Natural killer cell (primary cell): ENCODE data around the gene IFRD2. TPM values are rescaled to one million over a fixed set of nuclear protein-coding genes. Genes with fewer than 3 reads are reported as not detected.
"Not testable (repeated sequence)": the region's sequence is repeated elsewhere in the genome, so short reads cannot be mapped to it uniquely, and the experiment has no call there.

Experiments used
- ATAC-seq, 3 donors: fragments of 150-1000 bp in 2 of 3; fragments of 200-7000 bp in 1 of 3; cut with Tn5 transposase; 1 replicate in 1 of 3; 2 replicates in 2 of 3; pipeline ENCODE4 v1.10.0; 2021; ENCODE audit warnings: mild to moderate bottlenecking in 2 of 3, moderate library complexity in 2 of 3
- DNase-seq, 2 donors: peaks; one replicate each; pipeline versions ENCODE4 v3.0.0 to v3.0.0-alpha.2; 2013 to 2021; ENCODE audit warnings: mixed read lengths in 1 of 2
- H3K27ac ChIP-seq: one replicate; pipeline ENCODE4 v1.5.1; 2013; ENCODE audit warnings: mild to moderate bottlenecking, low read length
- H3K27me3 ChIP-seq: one replicate; pipeline ENCODE4 v1.6.1; 2013; ENCODE audit warnings: low read length; ENCODE audit not compliant: control insufficient read depth, insufficient read depth
- H3K36me3 ChIP-seq: one replicate; pipeline ENCODE4 v1.6.1; 2013; ENCODE audit warnings: low read length; ENCODE audit not compliant: control insufficient read depth, insufficient read depth
- H3K4me1 ChIP-seq: one replicate; pipeline ENCODE4 v1.6.1; 2013; ENCODE audit warnings: low read length; ENCODE audit not compliant: control insufficient read depth, insufficient read depth
- H3K4me3 ChIP-seq: one replicate; pipeline ENCODE4 v1.5.1; 2013; ENCODE audit warnings: low read length
- H3K9me3 ChIP-seq: one replicate; pipeline ENCODE4 v1.6.1; 2013; ENCODE audit warnings: low read length; ENCODE audit not compliant: control insufficient read depth, insufficient read depth
- H3K27ac Mint-ChIP-seq, 2 donors: one replicate each; pipeline ENCODE4 v1.8.0; 2022; ENCODE audit warnings: mild to moderate bottlenecking in 2 of 2, mixed read lengths in 2 of 2, moderate library complexity in 1 of 2
- H3K27me3 Mint-ChIP-seq, 2 donors: one replicate each; pipeline ENCODE4 v1.8.0; 2022; ENCODE audit warnings: low read depth in 2 of 2, mixed read lengths in 2 of 2
- H3K36me3 Mint-ChIP-seq: one replicate; pipeline ENCODE4 v1.8.0; 2022; ENCODE audit warnings: mixed read lengths
- H3K4me1 Mint-ChIP-seq, 2 donors: one replicate each; pipeline ENCODE4 v1.8.0; 2022; ENCODE audit warnings: mixed read lengths in 2 of 2
- H3K4me3 Mint-ChIP-seq: one replicate; pipeline ENCODE4 v1.8.0; 2022; ENCODE audit warnings: mild to moderate bottlenecking, moderate library complexity, mixed read lengths
- H3K9me3 Mint-ChIP-seq, 2 donors: one replicate each; pipeline ENCODE4 v1.8.0; 2022; ENCODE audit warnings: mixed read lengths in 2 of 2
- CTCF ChIP-seq: fragments of 200-600 bp; IDR thresholded peaks from one replicate; pipeline ENCODE4 v1.8.0; 2022; ENCODE audit warnings: antibody characterized with exemption
- WGBS: methylation state at CpG from one replicate; pipeline ENCODE4 v1.1.7; 2013; ENCODE audit warnings: missing lambda C conversion rate; ENCODE audit not compliant: insufficient coverage; 5-methylcytosine and 5-hydroxymethylcytosine counted together
- intact Hi-C: fragments of 100-400 bp; cut with micrococcal nuclease; formaldehyde crosslinking; loops from one replicate; pipeline ENCODE4 v1.14.2; 2022
- total RNA-seq, 4 donors: library from RNA; stranded (reverse); fragments of 120-200 nt in 1 of 4; gene quantifications; one replicate each; pipeline versions ENCODE4 v1.2.3 to v1.2.4, GENCODE V29; 2013 to 2022

The IFRD2 gene
- total RNA-seq, 3 donors from 2014 or later (not counting 1 experiment from before 2014, with no cell fraction given) = 27.8 to 39.1 (median 32.1) TPM

GRCh38 chr3:50246517-50246954 is 45.7 kb downstream of the IFRD2 start:
- H3K27me3 Mint-ChIP-seq = no peaks in the 10 kb centered on the region
- TF ChIP-seq CTCF = peak; percentile 52
- ATAC-seq (peak; percentile 74 to 83 (median 76)), DNase-seq (peak; percentile 64 to 92)
- peak overlapping the region; percentile 95 for H3K27ac Mint-ChIP-seq
- no peaks in the 10 kb centered on the region for H3K27me3 ChIP-seq
- no peaks in the 10 kb centered on the region for H3K9me3 ChIP-seq
- peak overlapping the region; percentile 86 for H3K4me3 Mint-ChIP-seq
- no peaks in the 10 kb centered on the region for H3K36me3 Mint-ChIP-seq
- 2% methylated on average over 10 of the region's 10 CpGs for WGBS
- peaks cover 99% of the 10 kb centered on the region for H3K4me1 ChIP-seq
- H3K4me3 ChIP-seq = peak overlapping the region; percentile 24
- peaks cover 69 to 88% of the 10 kb centered on the region in 2 donors for H3K4me1 Mint-ChIP-seq
- intact Hi-C loops = loop anchor here (1.0 kb wide), 5 partner anchors 8 to 52 kb away; no protein-coding TSS in a partner anchor
- H3K36me3 ChIP-seq = peaks cover 21% of the 10 kb centered on the region
- no peaks in the 10 kb centered on the region for H3K9me3 Mint-ChIP-seq
- peak overlapping the region; percentile 85 for H3K27ac ChIP-seq

- no peaks in the 10 kb centered on the region for H3K36me3 Mint-ChIP-seq
- H3K4me1 ChIP-seq = peaks cover 100% of the 10 kb centered on the region
- H3K27me3 ChIP-seq = no peaks in the 10 kb centered on the region
- H3K4me1 Mint-ChIP-seq = peaks cover 69 to 88% of the 10 kb centered on the region in 2 donors
- peak; percentile 98 for TF ChIP-seq CTCF
- peak; percentile 76 to 92 (median 84) for ATAC-seq
- peak; percentile 96 to 98 for DNase-seq
- intact Hi-C loops = loop anchor here (1.0 kb wide), 5 partner anchors 8 to 52 kb away; no protein-coding TSS in a partner anchor
- no peaks in the 10 kb centered on the region for H3K27me3 Mint-ChIP-seq
- peak overlapping the region; percentile 86 for H3K4me3 Mint-ChIP-seq
- H3K9me3 Mint-ChIP-seq = no peaks in the 10 kb centered on the region
- peak overlapping the region; percentile 24 for H3K4me3 ChIP-seq
- no peaks in the 10 kb centered on the region for H3K9me3 ChIP-seq
- 1% methylated on average over 24 of the region's 25 CpGs for WGBS
- peak overlapping the region; percentile 95 for H3K27ac Mint-ChIP-seq
- peaks cover 19% of the 10 kb centered on the region for H3K36me3 ChIP-seq
- H3K27ac ChIP-seq = peak overlapping the region; percentile 85
Observed at GRCh38 chr3:50245831-50246516, 46.3 kb downstream of the IFRD2 start.

- DNase-seq (no peak), ATAC-seq (no peak)
- H3K36me3 Mint-ChIP-seq = no peaks in the 10 kb centered on the region
- H3K27ac ChIP-seq = peak overlapping the region; percentile 85
- peaks cover 62 to 84% of the 10 kb centered on the region in 2 donors for H3K4me1 Mint-ChIP-seq
- peaks cover 100% of the 10 kb centered on the region for H3K4me1 ChIP-seq
- intact Hi-C loops = no loop called here
- TF ChIP-seq CTCF = no peak
- no peaks in the 10 kb centered on the region for H3K27me3 Mint-ChIP-seq
- H3K36me3 ChIP-seq = peaks cover 19% of the 10 kb centered on the region
- H3K27ac Mint-ChIP-seq = peak overlapping the region; percentile 95
- H3K4me3 Mint-ChIP-seq = peak overlapping the region; percentile 53
- H3K27me3 ChIP-seq = no peaks in the 10 kb centered on the region
- H3K9me3 ChIP-seq = no peaks in the 10 kb centered on the region
- WGBS = 77% methylated on average over 16 of the region's 16 CpGs
- H3K4me3 ChIP-seq = no peak overlapping the region
- no peaks in the 10 kb centered on the region for H3K9me3 Mint-ChIP-seq
Observed at GRCh38 chr3:50245251-50245745, 46.9 kb downstream of the IFRD2 start.

- H3K27me3 Mint-ChIP-seq, intact Hi-C loops, ATAC-seq, H3K27me3 ChIP-seq, DNase-seq, H3K36me3 Mint-ChIP-seq, H3K9me3 Mint-ChIP-seq, H3K4me3 ChIP-seq, H3K9me3 ChIP-seq: not testable (repeated sequence)
- Mint-ChIP-seq H3K4me3 (peak overlapping the region; percentile 53), H3K4me1 (peaks cover 61 to 84% of the 10 kb centered on the region in 2 donors), H3K27ac (peak overlapping the region; percentile 95)
- Histone ChIP-seq H3K36me3 (peaks cover 23% of the 10 kb centered on the region), H3K4me1 (peaks cover 100% of the 10 kb centered on the region), H3K27ac (peak overlapping the region; percentile 59)
- WGBS = 59% methylated on average over 5 of the region's 6 CpGs
Observed at GRCh38 chr3:50244813-50245212, 47.4 kb downstream of the IFRD2 start.
